ENCODE measurements around the gene RBM41.
"Not testable (repeated sequence)": the region's sequence is repeated elsewhere in the genome, so short reads cannot be mapped to it uniquely, and the experiment has no call there.

RBM41 gene

DNA sequence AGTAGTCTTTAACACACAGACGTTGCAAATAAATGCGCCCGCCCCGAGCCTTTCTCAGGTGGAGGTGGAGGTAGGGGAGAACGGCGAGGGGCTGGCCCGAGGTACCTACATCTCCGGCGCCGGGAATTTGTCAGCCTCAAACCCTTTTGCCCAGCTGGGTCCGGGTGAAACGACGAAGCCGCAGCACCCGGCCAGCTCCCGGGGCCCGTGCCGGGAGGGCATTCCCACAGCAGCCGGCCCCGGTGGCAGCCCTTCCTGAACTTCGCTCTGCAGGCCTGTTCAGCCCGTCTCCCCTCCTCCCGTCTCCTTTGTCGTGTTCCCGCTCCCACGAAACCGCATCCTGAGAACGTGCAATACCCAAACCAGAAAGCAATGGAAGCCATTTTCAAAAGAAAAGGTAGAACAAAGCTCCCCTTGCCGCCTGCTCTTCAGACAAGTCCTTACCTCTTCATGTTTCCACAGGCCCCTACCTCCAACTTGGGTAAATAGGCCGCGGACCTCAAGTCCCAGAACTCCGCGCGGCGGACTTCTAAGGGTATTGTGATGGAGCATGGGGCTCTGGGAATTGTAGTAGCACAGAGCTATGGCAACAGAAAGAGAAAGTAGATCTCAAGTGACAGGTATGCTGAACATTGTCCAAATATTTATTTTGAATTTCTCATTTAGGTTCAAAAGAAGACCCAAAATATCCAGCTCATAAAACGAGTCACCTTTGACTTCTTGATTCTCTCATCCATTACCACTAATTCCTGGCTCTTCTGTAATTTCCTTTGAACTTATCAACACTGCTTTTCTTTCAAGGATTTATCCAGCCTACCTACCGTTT, at the start of gene RBM41:
Gene RBM41, minus strand, starts transcription at position 501 of the 826 bp plus-strand sequence. Its CDS starts 49 bp downstream, at position 452.
- Histone ChIP-seq H3K27me3 (replicated peaks; ENCODE audit: insufficient read depth, low read length) (no peaks in the 10 kb centered on the region), H3K4me3 (ENCODE audit: low read length) (peak within 1 kb of the TSS; percentile 71), H4K20me1 (ENCODE audit: insufficient read depth, low read length) (no peaks in the 10 kb centered on the region), H3K9ac (ENCODE audit: low read length) (peak within 1 kb of the TSS; percentile 76), H3F3A (ENCODE audit: insufficient read depth, low read length) (no peaks in the 10 kb centered on the region), H3K36me3 (replicated peaks; ENCODE audit: insufficient read depth, low read length) (no peaks in the 10 kb centered on the region; the same call in 1 of the 2 replicates), H3K9me3 (replicated peaks; ENCODE audit: insufficient read depth, low read length) (no peaks in the 10 kb centered on the region), H3K4me1 (ENCODE audit: low read length) (no peaks in the 10 kb centered on the region), H3K79me2 (ENCODE audit: low read length) (peaks cover 9% of the 10 kb centered on the region), H3K4me2 (ENCODE audit: low read depth, low read length) (peak within 1 kb of the TSS; percentile 90), H3K9me2 (replicated peaks; ENCODE audit: insufficient read depth, low read length) (no peaks in the 10 kb centered on the region), H2AFZ (ENCODE audit: low read length) (peak within 1 kb of the TSS; percentile 75), H3K27ac (ENCODE audit: low read length) (peak within 1 kb of the TSS; percentile 71; the same call in 1 of the 2 replicates)
- DNase-seq = peak; percentile 85
- TF ChIP-seq, protein P1, sequence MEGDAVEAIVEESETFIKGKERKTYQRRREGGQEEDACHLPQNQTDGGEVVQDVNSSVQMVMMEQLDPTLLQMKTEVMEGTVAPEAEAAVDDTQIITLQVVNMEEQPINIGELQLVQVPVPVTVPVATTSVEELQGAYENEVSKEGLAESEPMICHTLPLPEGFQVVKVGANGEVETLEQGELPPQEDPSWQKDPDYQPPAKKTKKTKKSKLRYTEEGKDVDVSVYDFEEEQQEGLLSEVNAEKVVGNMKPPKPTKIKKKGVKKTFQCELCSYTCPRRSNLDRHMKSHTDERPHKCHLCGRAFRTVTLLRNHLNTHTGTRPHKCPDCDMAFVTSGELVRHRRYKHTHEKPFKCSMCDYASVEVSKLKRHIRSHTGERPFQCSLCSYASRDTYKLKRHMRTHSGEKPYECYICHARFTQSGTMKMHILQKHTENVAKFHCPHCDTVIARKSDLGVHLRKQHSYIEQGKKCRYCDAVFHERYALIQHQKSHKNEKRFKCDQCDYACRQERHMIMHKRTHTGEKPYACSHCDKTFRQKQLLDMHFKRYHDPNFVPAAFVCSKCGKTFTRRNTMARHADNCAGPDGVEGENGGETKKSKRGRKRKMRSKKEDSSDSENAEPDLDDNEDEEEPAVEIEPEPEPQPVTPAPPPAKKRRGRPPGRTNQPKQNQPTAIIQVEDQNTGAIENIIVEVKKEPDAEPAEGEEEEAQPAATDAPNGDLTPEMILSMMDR (IDR thresholded peaks at IDR 0.05; ENCODE audit: low read length) = no peak
- no peak for TF ChIP-seq EZH2 (optimal IDR thresholded peaks at IDR 0.05; ENCODE audit: low read depth, low read length)

DNA sequence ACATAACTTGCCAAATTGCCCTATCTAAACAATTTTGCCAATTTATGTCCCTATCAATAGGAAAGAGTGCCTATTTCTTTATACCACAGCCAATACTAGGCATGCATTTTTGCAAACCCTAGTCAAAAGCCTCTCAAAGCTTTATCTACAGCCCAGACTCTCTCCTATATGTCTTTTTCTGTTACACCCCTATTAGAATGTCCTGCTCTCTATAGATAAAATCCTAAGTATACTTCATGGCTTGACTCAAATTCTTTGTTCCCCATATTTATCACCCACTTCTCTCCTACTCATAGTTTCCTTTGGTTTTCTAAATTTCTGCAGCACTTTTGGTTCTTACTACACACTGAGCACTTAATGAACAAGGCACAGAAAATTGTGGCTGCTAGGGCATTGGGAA, 49.6 kb upstream of the RBM41 start:
- H3K9me2 ChIP-seq (replicated peaks; ENCODE audit: insufficient read depth, low read length) = no peaks in the 10 kb centered on the region
- no peaks in the 10 kb centered on the region for H3F3A ChIP-seq (ENCODE audit: insufficient read depth, low read length)
- no peaks in the 10 kb centered on the region for H3K27me3 ChIP-seq (replicated peaks; ENCODE audit: insufficient read depth, low read length)
- H3K4me1 ChIP-seq (ENCODE audit: low read length) = no peaks in the 10 kb centered on the region
- no peak overlapping the region for H3K27ac ChIP-seq (ENCODE audit: low read length)
- H2AFZ ChIP-seq (ENCODE audit: low read length) = no peak overlapping the region
- no peaks in the 10 kb centered on the region for H4K20me1 ChIP-seq (ENCODE audit: insufficient read depth, low read length)
- H3K79me2 ChIP-seq (ENCODE audit: low read length) = no peaks in the 10 kb centered on the region
- TF ChIP-seq EZH2 (optimal IDR thresholded peaks at IDR 0.05; ENCODE audit: low read depth, low read length) (no peak), EZH2phosphoT487 (IDR thresholded peaks at IDR 0.05; ENCODE audit: low read length) (no peak)
- TF ChIP-seq, protein P1 (IDR thresholded peaks at IDR 0.05; ENCODE audit: low read length) = no peak
- no peaks in the 10 kb centered on the region for H3K9me3 ChIP-seq (replicated peaks; ENCODE audit: insufficient read depth, low read length)
- no peaks in the 10 kb centered on the region; the same call in 1 of the 2 replicates for H3K36me3 ChIP-seq (replicated peaks; ENCODE audit: insufficient read depth, low read length)
- H3K4me3 ChIP-seq (ENCODE audit: low read length) = no peak overlapping the region
- no peak for DNase-seq
- no peak overlapping the region for H3K4me2 ChIP-seq (ENCODE audit: low read depth, low read length)
- H3K9ac ChIP-seq (ENCODE audit: low read length) = no peak overlapping the region

GRCh38 chrX:107167163-107167921, 48.7 kb upstream of the RBM41 start:
- H3K9me2 ChIP-seq (replicated peaks; ENCODE audit: insufficient read depth, low read length) = no peaks in the 10 kb centered on the region
- no peaks in the 10 kb centered on the region for H3K4me1 ChIP-seq (ENCODE audit: low read length)
- no peaks in the 10 kb centered on the region; the same call in 1 of the 2 replicates for H3K36me3 ChIP-seq (replicated peaks; ENCODE audit: insufficient read depth, low read length)
- no peak overlapping the region for H3K9ac ChIP-seq (ENCODE audit: low read length)
- H3K9me3 ChIP-seq (replicated peaks; ENCODE audit: insufficient read depth, low read length) = no peaks in the 10 kb centered on the region
- H3F3A ChIP-seq (ENCODE audit: insufficient read depth, low read length) = no peaks in the 10 kb centered on the region
- no peak for TF ChIP-seq EZH2phosphoT487 (IDR thresholded peaks at IDR 0.05; ENCODE audit: low read length)
- TF ChIP-seq, protein P1 (IDR thresholded peaks at IDR 0.05; ENCODE audit: low read length) = no peak
- TF ChIP-seq EZH2 (optimal IDR thresholded peaks at IDR 0.05; ENCODE audit: low read depth, low read length) = no peak
- no peaks in the 10 kb centered on the region for H4K20me1 ChIP-seq (ENCODE audit: insufficient read depth, low read length)
- H3K4me3 ChIP-seq (ENCODE audit: low read length) = no peak overlapping the region
- H2AFZ ChIP-seq (ENCODE audit: low read length) = no peak overlapping the region
- no peaks in the 10 kb centered on the region for H3K79me2 ChIP-seq (ENCODE audit: low read length)
- H3K27me3 ChIP-seq (replicated peaks; ENCODE audit: insufficient read depth, low read length) = no peaks in the 10 kb centered on the region
- H3K4me2 ChIP-seq (ENCODE audit: low read depth, low read length) = no peak overlapping the region
- no peak for DNase-seq
- H3K27ac ChIP-seq (ENCODE audit: low read length) = no peak overlapping the region

DNA sequence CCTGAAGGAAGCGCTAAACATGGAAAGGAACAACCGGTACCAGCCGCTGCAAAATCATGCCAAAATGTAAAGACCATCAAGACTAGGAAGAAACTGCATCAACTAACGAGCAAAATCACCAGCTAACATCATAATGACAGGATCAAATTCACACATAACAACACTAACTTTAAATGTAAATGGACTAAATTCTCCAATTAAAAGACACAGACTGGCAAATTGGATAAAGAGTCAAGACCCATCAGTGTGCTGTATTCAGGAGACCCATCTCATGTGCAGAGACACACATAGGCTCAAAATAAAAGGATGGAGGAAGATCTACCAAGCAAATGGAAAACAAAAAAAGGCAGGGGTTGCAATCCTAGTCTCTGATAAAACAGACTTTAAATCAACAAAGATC, 39.0 kb upstream of the RBM41 start:
- H2AFZ ChIP-seq (ENCODE audit: low read length); H3K9me3 ChIP-seq (replicated peaks; ENCODE audit: insufficient read depth, low read length); DNase-seq; H3F3A ChIP-seq (ENCODE audit: insufficient read depth, low read length); H3K9me2 ChIP-seq (replicated peaks; ENCODE audit: insufficient read depth, low read length); H3K4me1 ChIP-seq (ENCODE audit: low read length); H3K27ac ChIP-seq (ENCODE audit: low read length); H3K4me2 ChIP-seq (ENCODE audit: low read depth, low read length); H3K4me3 ChIP-seq (ENCODE audit: low read length); H3K27me3 ChIP-seq (replicated peaks; ENCODE audit: insufficient read depth, low read length); H3K36me3 ChIP-seq (replicated peaks; ENCODE audit: insufficient read depth, low read length); H3K79me2 ChIP-seq (ENCODE audit: low read length); H3K9ac ChIP-seq (ENCODE audit: low read length); H4K20me1 ChIP-seq (ENCODE audit: insufficient read depth, low read length): not testable (repeated sequence)

GRCh38 chrX:107155621-107156430, 37.2 kb upstream of the RBM41 start:
- not testable (repeated sequence) for H3K9me2 ChIP-seq (replicated peaks; ENCODE audit: insufficient read depth, low read length); H3K79me2 ChIP-seq (ENCODE audit: low read length); H2AFZ ChIP-seq (ENCODE audit: low read length); H3K4me2 ChIP-seq (ENCODE audit: low read depth, low read length); H4K20me1 ChIP-seq (ENCODE audit: insufficient read depth, low read length); H3F3A ChIP-seq (ENCODE audit: insufficient read depth, low read length); H3K9ac ChIP-seq (ENCODE audit: low read length); H3K27ac ChIP-seq (ENCODE audit: low read length); H3K4me3 ChIP-seq (ENCODE audit: low read length); DNase-seq; H3K4me1 ChIP-seq (ENCODE audit: low read length); H3K9me3 ChIP-seq (replicated peaks; ENCODE audit: insufficient read depth, low read length); H3K36me3 ChIP-seq (replicated peaks; ENCODE audit: insufficient read depth, low read length); H3K27me3 ChIP-seq (replicated peaks; ENCODE audit: insufficient read depth, low read length)

Data from MM.1S (cell line).